Keratinocyte (primary cell): ENCODE data around the gene ZNF223. TPM values are rescaled to one million over a fixed set of nuclear protein-coding genes. Genes with fewer than 3 reads are reported as not detected.

Experiments used
- DNase-seq: peaks from one replicate; pipeline ENCODE4 v3.0.0-alpha.2; 2011; ENCODE audit warnings: low read depth, missing footprints, low spot score
- FAIRE-seq: peaks from 2 replicates; lab custom pipeline; 2011; peaks lifted over from hg19 to GRCh38; lab: Jason Lieb, UNC
- H2AFZ ChIP-seq: 2 replicates; pipeline ENCODE4 v1.6.0; 2012; ENCODE audit warnings: low read length, control low read depth, inconsistent platforms; ENCODE audit not compliant: control insufficient read depth
- H3K27ac ChIP-seq: 2 replicates; pipeline ENCODE4 v1.5.1; 2011; ENCODE audit warnings: low read length; ENCODE audit not compliant: control insufficient read depth, insufficient read depth
- H3K27me3 ChIP-seq: 3 replicates; pipeline ENCODE4 v1.6.0; 2011; ENCODE audit warnings: low read length; ENCODE audit not compliant: control insufficient read depth, insufficient read depth; ENCODE audit errors: extremely low read depth
- H3K36me3 ChIP-seq, 2 experiments: 2 replicates in 1 of 2; 3 replicates in 1 of 2; pipeline ENCODE4 v1.5.1; 2011; ENCODE audit warnings: low read length in 2 of 2, mild to moderate bottlenecking in 1 of 2; ENCODE audit not compliant: control insufficient read depth in 2 of 2, insufficient read depth in 2 of 2; ENCODE audit errors: extremely low read depth in 1 of 2
- H3K4me1 ChIP-seq: 3 replicates; pipeline ENCODE4 v1.5.1; 2011; ENCODE audit warnings: low read length; ENCODE audit not compliant: control insufficient read depth, insufficient read depth; ENCODE audit errors: extremely low read depth
- H3K4me2 ChIP-seq: 3 replicates; pipeline ENCODE4 v1.6.0; 2011; ENCODE audit warnings: low read depth, low read length; ENCODE audit not compliant: control insufficient read depth, insufficient read depth; ENCODE audit errors: extremely low read depth
- H3K4me3 ChIP-seq, 3 experiments: fragments of 200-600 bp in 1 of 3; sonication (generic) in 1 of 3; 2 replicates in 2 of 3; 3 replicates in 1 of 3; pipeline ENCODE4 v1.5.1; 2011 to 2016; ENCODE audit warnings: low read length in 3 of 3, mild to moderate bottlenecking in 3 of 3, control low read depth in 2 of 3, inconsistent platforms in 1 of 3, low read depth in 1 of 3, mixed read lengths in 1 of 3, mixed run types in 1 of 3, moderate library complexity in 1 of 3; ENCODE audit not compliant: control insufficient read depth in 2 of 3, insufficient read depth in 2 of 3; ENCODE audit errors: extremely low read depth in 1 of 3
- H3K79me2 ChIP-seq: 2 replicates; pipeline ENCODE4 v1.6.0; 2012; ENCODE audit warnings: low read length; ENCODE audit not compliant: control insufficient read depth, insufficient read depth
- H3K9ac ChIP-seq: 3 replicates; pipeline ENCODE4 v1.6.0; 2011; ENCODE audit warnings: low read length; ENCODE audit not compliant: control insufficient read depth, insufficient read depth; ENCODE audit errors: extremely low read depth
- H3K9me1 ChIP-seq: 3 replicates; pipeline ENCODE4 v1.6.0; 2011; ENCODE audit warnings: low read length; ENCODE audit not compliant: control insufficient read depth, insufficient read depth; ENCODE audit errors: extremely low read depth
- H3K9me3 ChIP-seq: 2 replicates; pipeline ENCODE4 v1.5.1; 2012; ENCODE audit warnings: low read depth, low read length; ENCODE audit not compliant: control insufficient read depth
- H4K20me1 ChIP-seq: 3 replicates; pipeline ENCODE4 v1.6.0; 2011; ENCODE audit warnings: low read length; ENCODE audit not compliant: control insufficient read depth, insufficient read depth; ENCODE audit errors: extremely low read depth
- CTCF ChIP-seq, 3 experiments: IDR thresholded peaks in 1 of 3; conservative IDR thresholded peaks in 1 of 3; optimal IDR thresholded peaks in 1 of 3; 2 replicates in 2 of 3; 3 replicates in 1 of 3; pipeline versions ENCODE3 to v1.5.1; 2011; ENCODE audit warnings: low read length in 3 of 3, mild to moderate bottlenecking in 3 of 3, moderate library complexity in 2 of 3, control low read depth in 1 of 3, inconsistent platforms in 1 of 3; ENCODE audit not compliant: insufficient read depth in 2 of 3; ENCODE audit errors: extremely low read depth in 1 of 3
- EZH2 ChIP-seq: IDR thresholded peaks from one replicate; pipeline ENCODE4 v1.6.1; 2012; ENCODE audit warnings: inconsistent platforms, mild to moderate bottlenecking, low read length, moderate library complexity
- dilution Hi-C: fragments of 300-500 bp; cut with MboI; formaldehyde crosslinking; loops from one replicate; pipeline ENCODE4 v1.7.0; 2020; ENCODE audit warnings: low sequenced_read_pairs; ENCODE audit not compliant: extremely low pct_ligation_motif_present
- polyA plus RNA-seq, 5 experiments: library from polyadenylated mRNA; depleted of rRNA in 3 of 5; stranded (reverse) in 3 of 5; stranded (forward) in 1 of 5; unstranded in 1 of 5; fragments of >200 nt; gene quantifications; 1 replicate in 1 of 5; 2 replicates in 3 of 5; 3 replicates in 1 of 5; pipeline versions ENCODE4 v1.2.1 to v1.2.3, GENCODE V29; 2011 to 2012; ENCODE audit warnings: missing spikeins in 2 of 5, low read depth in 1 of 5, low replicate concordance in 1 of 5

ZNF223 gene
- polyA plus RNA-seq, 1 donor (not counting 4 experiments of a cell fraction or from before 2014, with no cell fraction given), result 4.2 TPM

- H4K20me1 ChIP-seq, result no peaks in the 10 kb centered on the region
- H3K27me3 ChIP-seq, result no peaks in the 10 kb centered on the region
- dilution Hi-C loops, result no loop called here
- H3K36me3 ChIP-seq, result no peaks in the 10 kb centered on the region
- H3K9me3 ChIP-seq, result no peaks in the 10 kb centered on the region
- no peak overlapping the region for H3K27ac ChIP-seq
- H3K4me1 ChIP-seq, result peaks cover 9% of the 10 kb centered on the region
- H3K9ac ChIP-seq, result no peak overlapping the region
- H3K9me1 ChIP-seq, result peaks cover 2% of the 10 kb centered on the region
- no peak overlapping the region for H3K4me3 ChIP-seq
- no peak overlapping the region for H3K4me2 ChIP-seq
- DNase-seq (no peak), FAIRE-seq (no peak)
- no peak overlapping the region for H2AFZ ChIP-seq
- TF ChIP-seq EZH2 (no peak), CTCF (optimal IDR thresholded peaks at IDR 0.05 in 1 of 3, IDR thresholded peaks at IDR 0.05 in 1 of 3, conservative IDR thresholded peaks at IDR 0.05 in 1 of 3; ENCODE audit: extremely low read depth in 1 of 3, insufficient read depth in 2 of 3, low read length in 3 of 3) (no peak)
- H3K79me2 ChIP-seq, result no peaks in the 10 kb centered on the region
Measured at GRCh38 chr19:44021221-44021620, 30.6 kb upstream of the ZNF223 start.

DNA sequence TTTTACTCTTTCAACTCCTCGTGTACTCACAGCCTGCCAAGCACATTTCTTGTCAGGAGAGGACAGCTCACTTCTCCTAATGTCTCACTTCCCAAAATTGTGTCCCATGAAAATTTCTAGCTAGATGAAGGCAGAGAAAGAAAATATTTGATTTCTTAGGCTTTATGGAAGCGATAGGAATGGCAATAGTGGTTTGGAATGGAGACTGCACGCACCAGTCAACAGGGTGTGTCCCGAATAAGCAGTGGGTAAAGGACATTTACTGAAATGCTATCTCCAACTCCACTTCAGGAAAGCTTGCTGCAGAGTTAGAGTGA lies 27.0 kb upstream of the ZNF223 start:
- dilution Hi-C loops, result no loop called here
- Histone ChIP-seq H3K36me3 (peaks cover 7% of the 10 kb centered on the region in 2 experiments), H3K4me2 (peak overlapping the region; percentile 86), H3K27ac (no peak overlapping the region), H3K79me2 (no peaks in the 10 kb centered on the region), H4K20me1 (no peaks in the 10 kb centered on the region), H3K9me3 (no peaks in the 10 kb centered on the region), H3K4me3 (peak overlapping the region; percentile 86 to 97 (median 93)), H3K27me3 (no peaks in the 10 kb centered on the region), H3K4me1 (peaks cover 9% of the 10 kb centered on the region), H3K9me1 (peaks cover 2% of the 10 kb centered on the region), H3K9ac (peak overlapping the region; percentile 77), H2AFZ (peak overlapping the region; percentile 96)
- TF ChIP-seq EZH2, result no peak
- no peak for TF ChIP-seq CTCF (optimal IDR thresholded peaks at IDR 0.05 in 1 of 3, IDR thresholded peaks at IDR 0.05 in 1 of 3, conservative IDR thresholded peaks at IDR 0.05 in 1 of 3; ENCODE audit: extremely low read depth in 1 of 3, insufficient read depth in 2 of 3, low read length in 3 of 3)
- FAIRE-seq, result peak; percentile 68
- DNase-seq, result no peak
